ENCODE measurements around the gene DAPK2. TPM values are rescaled to one million over a fixed set of nuclear protein-coding genes. Genes with fewer than 3 reads are reported as not detected.

The DAPK2 gene
- polyA plus RNA-seq, 2 of the 4 experiments (the other 2 are of a cell fraction): 3.1 to 4.8 TPM

- POLR2A ChIA-PET: no interaction called here
Measured at GRCh38 chr15:63994073-63994600, 52.1 kb downstream of the DAPK2 start.

GRCh38 chr15:63992300-63992699 is 54.0 kb downstream of the DAPK2 start:
- Histone ChIP-seq H3K9me3 (no peaks in the 10 kb centered on the region), H3K4me2 (no peak overlapping the region), H3K27ac (no peak overlapping the region), H3K4me1 (no peaks in the 10 kb centered on the region), H3K4me3 (no peak overlapping the region)
- no peak for DNase-seq (ENCODE audit: low read depth in 1 of 2, low spot score in 1 of 2)
- FAIRE-seq: no peak
- TF ChIP-seq HOXB13 (CRISPR knock-in tag; IDR thresholded peaks at IDR 0.05; ENCODE audit: low read depth) (no peak), TP53 (CRISPR knock-in tag; IDR thresholded peaks at IDR 0.05) (no peak), MAFK (IDR thresholded peaks at IDR 0.05; ENCODE audit: partially characterized antibody) (no peak), ZSCAN20 (CRISPR knock-in tag; IDR thresholded peaks at IDR 0.05) (no peak), E2F6 (IDR thresholded peaks at IDR 0.05; ENCODE audit: borderline replicate concordance, low read depth) (no peak), HES2 (IDR thresholded peaks at IDR 0.05) (no peak), FOSB (CRISPR knock-in tag; IDR thresholded peaks at IDR 0.05) (no peak), HOXA7 (CRISPR knock-in tag; IDR thresholded peaks at IDR 0.05) (no peak), RNF2 (IDR thresholded peaks at IDR 0.05; ENCODE audit: borderline replicate concordance, low read depth) (no peak), EHMT2 (IDR thresholded peaks at IDR 0.05; ENCODE audit: low read depth) (no peak), FOXS1 (CRISPR knock-in tag; IDR thresholded peaks at IDR 0.05) (no peak), TFCP2L1 (CRISPR knock-in tag; IDR thresholded peaks at IDR 0.05) (no peak), PHF8 (IDR thresholded peaks at IDR 0.05; ENCODE audit: borderline replicate concordance, low read depth) (no peak), NR3C1 (IDR thresholded peaks at IDR 0.05) (no peak), ZFP36 (IDR thresholded peaks at IDR 0.05; ENCODE audit: borderline replicate concordance, partially characterized antibody) (no peak), RCOR1 (IDR thresholded peaks at IDR 0.05; ENCODE audit: low read depth, low read length) (no peak)
- TF ChIP-seq, protein P1, sequence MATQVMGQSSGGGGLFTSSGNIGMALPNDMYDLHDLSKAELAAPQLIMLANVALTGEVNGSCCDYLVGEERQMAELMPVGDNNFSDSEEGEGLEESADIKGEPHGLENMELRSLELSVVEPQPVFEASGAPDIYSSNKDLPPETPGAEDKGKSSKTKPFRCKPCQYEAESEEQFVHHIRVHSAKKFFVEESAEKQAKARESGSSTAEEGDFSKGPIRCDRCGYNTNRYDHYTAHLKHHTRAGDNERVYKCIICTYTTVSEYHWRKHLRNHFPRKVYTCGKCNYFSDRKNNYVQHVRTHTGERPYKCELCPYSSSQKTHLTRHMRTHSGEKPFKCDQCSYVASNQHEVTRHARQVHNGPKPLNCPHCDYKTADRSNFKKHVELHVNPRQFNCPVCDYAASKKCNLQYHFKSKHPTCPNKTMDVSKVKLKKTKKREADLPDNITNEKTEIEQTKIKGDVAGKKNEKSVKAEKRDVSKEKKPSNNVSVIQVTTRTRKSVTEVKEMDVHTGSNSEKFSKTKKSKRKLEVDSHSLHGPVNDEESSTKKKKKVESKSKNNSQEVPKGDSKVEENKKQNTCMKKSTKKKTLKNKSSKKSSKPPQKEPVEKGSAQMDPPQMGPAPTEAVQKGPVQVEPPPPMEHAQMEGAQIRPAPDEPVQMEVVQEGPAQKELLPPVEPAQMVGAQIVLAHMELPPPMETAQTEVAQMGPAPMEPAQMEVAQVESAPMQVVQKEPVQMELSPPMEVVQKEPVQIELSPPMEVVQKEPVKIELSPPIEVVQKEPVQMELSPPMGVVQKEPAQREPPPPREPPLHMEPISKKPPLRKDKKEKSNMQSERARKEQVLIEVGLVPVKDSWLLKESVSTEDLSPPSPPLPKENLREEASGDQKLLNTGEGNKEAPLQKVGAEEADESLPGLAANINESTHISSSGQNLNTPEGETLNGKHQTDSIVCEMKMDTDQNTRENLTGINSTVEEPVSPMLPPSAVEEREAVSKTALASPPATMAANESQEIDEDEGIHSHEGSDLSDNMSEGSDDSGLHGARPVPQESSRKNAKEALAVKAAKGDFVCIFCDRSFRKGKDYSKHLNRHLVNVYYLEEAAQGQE (IDR thresholded peaks at IDR 0.05): no peak
- TF ChIP-seq, protein P2, sequence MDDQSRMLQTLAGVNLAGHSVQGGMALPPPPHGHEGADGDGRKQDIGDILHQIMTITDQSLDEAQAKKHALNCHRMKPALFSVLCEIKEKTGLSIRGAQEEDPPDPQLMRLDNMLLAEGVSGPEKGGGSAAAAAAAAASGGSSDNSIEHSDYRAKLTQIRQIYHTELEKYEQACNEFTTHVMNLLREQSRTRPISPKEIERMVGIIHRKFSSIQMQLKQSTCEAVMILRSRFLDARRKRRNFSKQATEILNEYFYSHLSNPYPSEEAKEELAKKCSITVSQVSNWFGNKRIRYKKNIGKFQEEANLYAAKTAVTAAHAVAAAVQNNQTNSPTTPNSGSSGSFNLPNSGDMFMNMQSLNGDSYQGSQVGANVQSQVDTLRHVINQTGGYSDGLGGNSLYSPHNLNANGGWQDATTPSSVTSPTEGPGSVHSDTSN (IDR thresholded peaks at IDR 0.05): no peak
- 41% methylated on average over 1 of the region's 1 CpG for whole genome bisulfite sequencing (ENCODE audit: missing lambda C conversion rate)
- POLR2A ChIA-PET: no interaction called here
- CTCF ChIA-PET: interaction anchor here (0.6 to 2.2 kb wide), 3 partner anchors 15 to 166 kb away, joined by 3 to 6 read pairs (median 3); no protein-coding TSS in a partner anchor
- ATAC-seq: no peak

More at GRCh38 chr15:63994073-63994600, 52.1 kb downstream of the DAPK2 start:
- ATAC-seq: no peak
- Histone ChIP-seq H3K4me2 (no peak overlapping the region), H3K27ac (no peak overlapping the region), H3K4me1 (no peaks in the 10 kb centered on the region), H3K4me3 (no peak overlapping the region), H3K9me3 (no peaks in the 10 kb centered on the region)
- CTCF ChIA-PET: interaction anchor here (0.6 to 2.0 kb wide), 6 partner anchors 9 to 382 kb away, joined by 3 to 6 read pairs (median 4); no protein-coding TSS in a partner anchor
- WGBS (ENCODE audit: missing lambda C conversion rate): 75% methylated on average over 4 of the region's 4 CpGs
- DNase-seq (ENCODE audit: low read depth in 1 of 2, low spot score in 1 of 2): no peak
- TF ChIP-seq MAFK (IDR thresholded peaks at IDR 0.05; ENCODE audit: partially characterized antibody) (no peak), CHD2 (IDR thresholded peaks at IDR 0.05; ENCODE audit: low read length, partially characterized antibody) (no peak), HOXB5 (CRISPR knock-in tag; IDR thresholded peaks at IDR 0.05) (no peak)
- TF ChIP-seq, protein P1 (IDR thresholded peaks at IDR 0.05): no peak
- FAIRE-seq: no peak

Measured in A549 (cell line).